Measurements from ENCODE around the gene SH3RF3.

Gene SH3RF3

DNA sequence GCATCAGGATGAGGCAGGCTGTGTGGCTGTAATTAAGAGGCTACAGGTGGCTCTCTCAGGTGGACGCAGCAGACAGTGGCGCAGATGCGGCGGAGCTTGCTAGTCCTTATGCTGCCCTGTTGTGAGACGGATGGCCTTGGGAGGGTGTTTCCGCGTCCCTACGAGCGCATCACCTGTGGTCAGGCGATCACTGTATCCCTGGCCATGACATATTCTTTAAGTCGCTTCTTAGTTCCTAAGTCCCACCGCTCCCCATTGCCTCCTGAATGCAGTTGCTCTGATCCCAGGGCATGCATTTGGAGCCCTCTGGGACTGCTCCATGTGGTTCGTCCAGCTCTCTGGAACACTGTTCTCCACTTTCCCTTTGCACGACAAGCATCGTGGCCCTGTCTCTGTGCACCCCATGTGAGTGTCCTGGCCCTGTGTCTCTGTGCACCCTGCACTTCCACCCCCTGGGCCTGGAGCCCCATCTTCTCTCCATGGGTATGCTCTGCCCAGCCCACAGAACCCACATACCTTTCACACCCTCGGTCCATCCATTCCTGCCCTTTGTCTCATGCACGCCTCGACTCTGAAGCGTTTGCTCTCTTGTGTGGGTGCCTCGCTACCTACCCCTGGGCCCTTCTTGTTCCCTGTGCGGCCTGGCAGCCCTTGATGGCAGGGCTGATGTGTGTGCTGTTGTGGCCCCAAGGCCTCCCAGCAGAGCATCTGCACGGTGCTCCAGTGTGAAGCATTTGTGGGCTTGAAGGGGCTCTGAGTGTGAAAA, 74.4 kb downstream of the SH3RF3 start:
- no peak overlapping the region for H3K4me3 ChIP-seq (ENCODE audit: extremely low read depth, insufficient read depth, low read length, poor library complexity, severe bottlenecking)
- no peaks in the 10 kb centered on the region for H3K36me3 ChIP-seq (ENCODE audit: control insufficient read depth, insufficient read depth, low read length)
- H3K9me3 ChIP-seq (ENCODE audit: control insufficient read depth, low read length) = no peaks in the 10 kb centered on the region
- no peak overlapping the region for H3K27ac ChIP-seq (ENCODE audit: low read depth, low read length, severe bottlenecking)
- 95 to 96% methylated on average over 21 to 22 of the region's 22 CpGs for WGBS, 2 experiments (ENCODE audit: insufficient coverage in 2 of 2)
- H3K4me1 ChIP-seq (ENCODE audit: control insufficient read depth, insufficient read depth, low read length, poor library complexity, severe bottlenecking) = no peaks in the 10 kb centered on the region

- Histone ChIP-seq H3K4me3 (ENCODE audit: extremely low read depth, insufficient read depth, low read length, poor library complexity, severe bottlenecking) (no peak overlapping the region), H3K4me1 (ENCODE audit: control insufficient read depth, insufficient read depth, low read length, poor library complexity, severe bottlenecking) (peaks cover 7% of the 10 kb centered on the region), H3K27ac (ENCODE audit: low read depth, low read length, severe bottlenecking) (no peak overlapping the region), H3K36me3 (ENCODE audit: control insufficient read depth, insufficient read depth, low read length) (no peaks in the 10 kb centered on the region), H3K9me3 (ENCODE audit: control insufficient read depth, low read length) (no peaks in the 10 kb centered on the region)
- WGBS, 2 experiments (ENCODE audit: insufficient coverage in 2 of 2) = 82 to 92% methylated on average over 3 of the region's 3 CpGs
Observed at GRCh38 chr2:109204412-109204811, 75.4 kb downstream of the SH3RF3 start.

- Histone ChIP-seq H3K36me3 (ENCODE audit: control insufficient read depth, insufficient read depth, low read length) (no peaks in the 10 kb centered on the region), H3K9me3 (ENCODE audit: control insufficient read depth, low read length) (no peaks in the 10 kb centered on the region), H3K27ac (ENCODE audit: low read depth, low read length, severe bottlenecking) (no peak overlapping the region), H3K4me3 (ENCODE audit: extremely low read depth, insufficient read depth, low read length, poor library complexity, severe bottlenecking) (no peak overlapping the region), H3K4me1 (ENCODE audit: control insufficient read depth, insufficient read depth, low read length, poor library complexity, severe bottlenecking) (peaks cover 15% of the 10 kb centered on the region)
- WGBS, 2 experiments (ENCODE audit: insufficient coverage in 2 of 2) = 79 to 87% methylated on average over 3 to 5 of the region's 6 CpGs
Observed at GRCh38 chr2:109205447-109205846, 76.4 kb downstream of the SH3RF3 start.

GRCh38 chr2:109206569-109207146, 77.7 kb downstream of the SH3RF3 start:
- 100% methylated on average over 1 to 2 of the region's 2 CpGs for WGBS, 2 experiments (ENCODE audit: insufficient coverage in 2 of 2)
- Histone ChIP-seq H3K36me3 (ENCODE audit: control insufficient read depth, insufficient read depth, low read length) (no peaks in the 10 kb centered on the region), H3K9me3 (ENCODE audit: control insufficient read depth, low read length) (no peaks in the 10 kb centered on the region), H3K4me1 (ENCODE audit: control insufficient read depth, insufficient read depth, low read length, poor library complexity, severe bottlenecking) (peaks cover 15% of the 10 kb centered on the region), H3K4me3 (ENCODE audit: extremely low read depth, insufficient read depth, low read length, poor library complexity, severe bottlenecking) (no peak overlapping the region), H3K27ac (ENCODE audit: low read depth, low read length, severe bottlenecking) (no peak overlapping the region)

DNA sequence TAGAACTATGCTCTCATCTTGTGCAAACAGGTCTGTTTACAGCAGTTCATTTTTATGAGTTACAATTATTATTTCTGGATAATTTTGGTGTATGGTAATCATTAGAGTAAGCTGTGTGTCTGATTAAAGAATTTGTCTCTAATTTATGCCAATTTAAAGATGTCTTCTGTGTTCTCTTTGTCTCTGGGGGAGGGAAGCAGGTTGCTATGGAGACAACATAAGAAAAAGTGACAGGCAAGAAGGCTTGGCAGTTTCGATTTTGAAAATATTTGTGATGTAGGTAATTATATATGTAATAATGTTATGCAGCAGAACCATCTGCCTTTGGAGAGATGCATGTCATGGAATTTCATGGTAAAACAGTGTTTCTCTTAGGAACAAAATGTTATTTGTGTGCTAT, 78.2 kb downstream of the SH3RF3 start:
- H3K27ac ChIP-seq (ENCODE audit: low read depth, low read length, severe bottlenecking) = no peak overlapping the region
- WGBS, 2 experiments (ENCODE audit: insufficient coverage in 2 of 2) = 82 to 89% methylated on average over 1 of the region's 1 CpG

DNA sequence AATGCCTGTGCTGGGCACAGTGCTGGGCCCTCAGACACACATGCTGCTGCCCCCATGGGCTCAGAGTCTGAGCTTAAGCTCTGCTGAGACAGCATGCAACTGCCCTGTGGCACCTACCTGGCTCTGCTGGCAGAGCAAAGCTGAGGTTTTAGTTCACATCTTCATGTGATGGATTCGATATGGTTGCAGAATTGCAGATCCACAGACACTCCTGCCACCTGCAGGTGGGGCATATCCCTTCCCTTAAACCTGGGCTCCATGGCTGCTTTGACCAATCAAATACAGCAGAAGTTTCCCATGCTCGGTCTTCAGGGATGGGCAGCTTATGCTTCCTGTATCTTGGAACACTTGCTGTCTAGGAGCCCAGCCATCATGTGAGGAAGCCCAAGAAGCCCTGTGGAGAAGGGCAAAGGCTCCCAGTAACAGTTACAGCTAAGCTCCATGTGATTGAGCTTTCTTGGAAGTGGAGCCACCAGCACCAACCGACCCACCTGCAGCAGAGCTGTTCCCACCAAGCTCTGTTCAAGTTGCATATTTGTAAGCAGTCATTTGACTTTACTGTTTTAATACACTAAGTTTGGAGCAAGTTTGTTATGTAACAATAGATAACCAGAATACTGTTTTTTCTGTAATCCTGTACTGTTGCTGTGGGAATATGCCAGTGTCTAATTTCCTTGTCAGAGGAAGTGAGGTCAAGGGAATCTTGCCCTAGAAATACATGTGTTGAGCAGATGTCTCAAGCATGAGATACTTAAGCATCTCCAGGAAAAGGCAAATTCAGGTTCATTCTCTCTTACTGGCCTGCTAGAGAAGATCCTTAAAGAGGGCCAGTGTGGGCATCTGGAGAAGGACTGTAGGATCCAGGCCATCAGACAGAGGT, 79.3 kb downstream of the SH3RF3 start:
- WGBS, 2 experiments (ENCODE audit: insufficient coverage in 2 of 2) = 83 to 93% methylated on average over 2 to 3 of the region's 3 CpGs
- Histone ChIP-seq H3K4me1 (ENCODE audit: control insufficient read depth, insufficient read depth, low read length, poor library complexity, severe bottlenecking) (peaks cover 15% of the 10 kb centered on the region), H3K36me3 (ENCODE audit: control insufficient read depth, insufficient read depth, low read length) (no peaks in the 10 kb centered on the region), H3K9me3 (ENCODE audit: control insufficient read depth, low read length) (no peaks in the 10 kb centered on the region), H3K4me3 (ENCODE audit: extremely low read depth, insufficient read depth, low read length, poor library complexity, severe bottlenecking) (no peak overlapping the region), H3K27ac (ENCODE audit: low read depth, low read length, severe bottlenecking) (no peak overlapping the region)

More for the DNA sequence above, 78.2 kb downstream of the SH3RF3 start:
- peaks cover 15% of the 10 kb centered on the region for H3K4me1 ChIP-seq (ENCODE audit: control insufficient read depth, insufficient read depth, low read length, poor library complexity, severe bottlenecking)
- no peak overlapping the region for H3K4me3 ChIP-seq (ENCODE audit: extremely low read depth, insufficient read depth, low read length, poor library complexity, severe bottlenecking)
- H3K36me3 ChIP-seq (ENCODE audit: control insufficient read depth, insufficient read depth, low read length) = no peaks in the 10 kb centered on the region
- no peaks in the 10 kb centered on the region for H3K9me3 ChIP-seq (ENCODE audit: control insufficient read depth, low read length)

DNA sequence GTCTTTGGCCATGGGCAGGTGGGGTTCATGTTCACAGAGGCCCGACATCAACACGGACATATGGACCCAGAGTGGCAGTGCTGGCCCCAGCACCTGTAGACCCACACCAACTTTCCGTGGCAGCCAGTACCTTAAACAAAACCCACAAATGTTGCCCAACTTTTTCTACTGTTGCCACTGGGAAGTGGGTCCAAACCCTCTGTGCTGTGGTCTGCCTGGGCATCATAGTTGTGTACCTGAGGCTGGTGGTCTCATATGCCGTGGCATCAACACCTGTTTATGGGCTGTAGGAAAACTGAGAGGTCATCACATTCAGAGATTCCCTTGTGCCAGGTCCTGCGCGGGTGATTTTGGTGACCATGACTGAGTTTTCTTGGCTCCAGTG, 79.9 kb downstream of the SH3RF3 start:
- 92 to 97% methylated on average over 3 to 5 of the region's 6 CpGs for WGBS, 2 experiments (ENCODE audit: insufficient coverage in 2 of 2)
- Histone ChIP-seq H3K4me1 (ENCODE audit: control insufficient read depth, insufficient read depth, low read length, poor library complexity, severe bottlenecking) (peaks cover 18% of the 10 kb centered on the region), H3K4me3 (ENCODE audit: extremely low read depth, insufficient read depth, low read length, poor library complexity, severe bottlenecking) (no peak overlapping the region)

DNA sequence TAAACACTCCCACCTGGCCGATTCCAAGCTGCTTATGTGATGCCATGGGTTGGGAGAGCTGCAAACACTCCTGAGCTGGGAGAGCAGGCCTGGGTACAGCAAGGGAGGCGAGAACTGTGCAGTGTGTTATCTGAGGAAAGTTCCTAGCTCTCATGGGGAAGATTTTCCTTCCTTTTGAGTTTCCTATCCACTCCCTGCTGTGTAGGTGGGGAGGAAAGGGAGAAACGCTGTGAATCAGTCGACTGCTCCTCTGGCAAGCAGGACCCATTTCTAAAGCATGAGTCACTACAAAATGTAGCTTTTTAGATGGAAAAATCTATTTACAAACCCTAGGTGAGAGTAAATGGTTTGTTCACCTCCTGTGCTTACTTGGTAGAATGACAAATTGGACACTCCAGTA, 80.4 kb downstream of the SH3RF3 start:
- 79 to 100% methylated on average over 1 to 2 of the region's 4 CpGs for WGBS, 2 experiments (ENCODE audit: insufficient coverage in 2 of 2)
- H3K4me1 ChIP-seq (ENCODE audit: control insufficient read depth, insufficient read depth, low read length, poor library complexity, severe bottlenecking) = peaks cover 19% of the 10 kb centered on the region
- H3K4me3 ChIP-seq (ENCODE audit: extremely low read depth, insufficient read depth, low read length, poor library complexity, severe bottlenecking) = no peak overlapping the region
- H3K36me3 ChIP-seq (ENCODE audit: control insufficient read depth, insufficient read depth, low read length) = no peaks in the 10 kb centered on the region
- H3K27ac ChIP-seq (ENCODE audit: low read depth, low read length, severe bottlenecking) = no peak overlapping the region
- no peaks in the 10 kb centered on the region for H3K9me3 ChIP-seq (ENCODE audit: control insufficient read depth, low read length)

More for the DNA sequence above, 79.9 kb downstream of the SH3RF3 start:
- no peaks in the 10 kb centered on the region for H3K9me3 ChIP-seq (ENCODE audit: control insufficient read depth, low read length)
- H3K27ac ChIP-seq (ENCODE audit: low read depth, low read length, severe bottlenecking) = no peak overlapping the region
- no peaks in the 10 kb centered on the region for H3K36me3 ChIP-seq (ENCODE audit: control insufficient read depth, insufficient read depth, low read length)

- Histone ChIP-seq H3K4me3 (ENCODE audit: extremely low read depth, insufficient read depth, low read length, poor library complexity, severe bottlenecking) (no peak overlapping the region), H3K36me3 (ENCODE audit: control insufficient read depth, insufficient read depth, low read length) (no peaks in the 10 kb centered on the region), H3K9me3 (ENCODE audit: control insufficient read depth, low read length) (no peaks in the 10 kb centered on the region), H3K27ac (ENCODE audit: low read depth, low read length, severe bottlenecking) (no peak overlapping the region), H3K4me1 (ENCODE audit: control insufficient read depth, insufficient read depth, low read length, poor library complexity, severe bottlenecking) (peaks cover 19% of the 10 kb centered on the region)
- 83 to 93% methylated on average over 4 to 7 of the region's 7 CpGs for WGBS, 2 experiments (ENCODE audit: insufficient coverage in 2 of 2)
Observed at GRCh38 chr2:109209941-109210340, 80.9 kb downstream of the SH3RF3 start.

- H3K4me1 ChIP-seq (ENCODE audit: control insufficient read depth, insufficient read depth, low read length, poor library complexity, severe bottlenecking) = peaks cover 19% of the 10 kb centered on the region
- H3K9me3 ChIP-seq (ENCODE audit: control insufficient read depth, low read length) = no peaks in the 10 kb centered on the region
- H3K36me3 ChIP-seq (ENCODE audit: control insufficient read depth, insufficient read depth, low read length) = no peaks in the 10 kb centered on the region
- H3K4me3 ChIP-seq (ENCODE audit: extremely low read depth, insufficient read depth, low read length, poor library complexity, severe bottlenecking) = no peak overlapping the region
- WGBS, 2 experiments (ENCODE audit: insufficient coverage in 2 of 2) = 88 to 94% methylated on average over 2 to 3 of the region's 7 CpGs
- H3K27ac ChIP-seq (ENCODE audit: low read depth, low read length, severe bottlenecking) = no peak overlapping the region
Observed at GRCh38 chr2:109210431-109211200, 81.6 kb downstream of the SH3RF3 start.
